GM15510 (cell line): ENCODE measurements around the gene DTWD2.

Source experiments
- POLR2A ChIP-seq: IDR thresholded peaks from 3 replicates; pipeline ENCODE4 v1.6.1; 2011; ENCODE audit warnings: borderline replicate concordance; ENCODE audit not compliant: insufficient read length; ENCODE audit errors: extremely low read depth

Gene DTWD2

DNA sequence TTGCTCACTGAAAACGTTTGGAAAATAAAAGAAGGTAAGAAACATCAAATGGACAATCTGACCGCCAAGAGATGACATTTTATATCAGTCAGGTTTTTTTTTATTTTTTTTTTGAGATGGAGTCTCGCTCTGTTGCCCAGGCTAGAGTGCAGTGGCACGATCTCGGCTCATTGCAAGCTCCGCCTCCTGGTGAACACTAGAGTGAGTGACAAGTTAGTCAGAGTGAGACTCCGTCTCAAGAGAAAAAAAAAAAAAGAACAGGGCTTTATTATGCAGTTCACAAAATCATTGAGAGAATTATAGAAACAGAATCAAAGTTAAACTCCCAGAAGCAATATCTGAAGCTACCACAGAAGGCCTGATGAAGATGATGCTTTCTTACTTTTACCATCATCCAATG lies 70.1 kb downstream of the DTWD2 start:
- TF ChIP-seq POLR2A = no peak

DNA sequence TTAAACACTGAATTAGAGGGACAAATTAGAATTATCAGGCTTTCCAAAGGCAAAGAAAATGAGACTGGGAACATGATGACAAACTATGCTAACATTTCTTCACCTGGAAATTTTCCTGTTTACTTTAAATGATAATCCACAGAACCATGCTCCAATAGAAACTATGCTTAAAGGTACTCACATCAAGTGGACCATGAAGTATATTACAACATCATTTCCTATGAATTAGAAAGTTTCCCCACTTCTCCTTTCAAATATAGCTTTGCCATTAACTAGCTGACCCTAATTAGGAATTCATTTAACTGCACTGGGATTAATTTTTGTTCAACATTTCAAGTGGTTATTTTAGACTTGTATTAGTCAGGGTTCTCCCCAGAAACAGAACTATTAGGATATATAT lies 81.4 kb downstream of the DTWD2 start:
- TF ChIP-seq POLR2A = no peak

- no peak for TF ChIP-seq POLR2A
Observed at GRCh38 chr5:118905196-118905595, 83.2 kb downstream of the DTWD2 start.

DNA sequence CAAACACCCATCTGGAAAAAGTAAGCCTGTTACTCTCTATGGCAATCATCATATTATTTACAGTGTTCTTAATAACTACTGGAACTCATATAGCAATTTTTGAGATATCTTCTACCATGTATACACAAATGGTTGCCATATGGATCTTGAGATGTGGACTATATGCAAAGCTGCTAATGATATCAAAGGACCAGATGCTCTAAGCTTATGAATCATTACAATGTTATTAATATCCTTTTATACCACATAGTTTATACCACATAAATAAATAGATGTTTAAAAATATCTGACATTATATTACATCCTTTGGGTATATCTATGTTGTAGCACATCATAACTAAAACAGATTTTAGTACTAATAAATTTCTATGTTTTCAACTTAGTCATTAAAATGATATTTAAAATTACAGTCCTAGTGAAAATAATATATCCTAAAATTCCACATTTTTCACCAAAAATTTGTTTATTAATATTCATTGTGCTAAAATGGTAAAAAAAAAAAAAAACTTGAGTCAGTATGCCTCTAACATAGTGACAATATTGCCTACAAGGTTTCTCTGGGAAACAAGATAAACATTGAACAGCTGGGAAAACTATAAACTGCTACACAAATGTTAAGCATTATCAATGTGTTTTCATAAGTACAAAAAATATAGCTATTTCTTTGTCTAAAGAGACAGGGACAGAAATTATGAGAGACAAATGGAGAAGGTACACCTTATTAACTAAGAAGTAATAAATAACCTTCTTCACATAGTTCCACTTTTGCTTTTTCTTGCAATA lies 85.5 kb downstream of the DTWD2 start:
- TF ChIP-seq POLR2A = no peak

- no peak for TF ChIP-seq POLR2A
Observed at GRCh38 chr5:118894709-118895108, 93.6 kb downstream of the DTWD2 start.

DNA sequence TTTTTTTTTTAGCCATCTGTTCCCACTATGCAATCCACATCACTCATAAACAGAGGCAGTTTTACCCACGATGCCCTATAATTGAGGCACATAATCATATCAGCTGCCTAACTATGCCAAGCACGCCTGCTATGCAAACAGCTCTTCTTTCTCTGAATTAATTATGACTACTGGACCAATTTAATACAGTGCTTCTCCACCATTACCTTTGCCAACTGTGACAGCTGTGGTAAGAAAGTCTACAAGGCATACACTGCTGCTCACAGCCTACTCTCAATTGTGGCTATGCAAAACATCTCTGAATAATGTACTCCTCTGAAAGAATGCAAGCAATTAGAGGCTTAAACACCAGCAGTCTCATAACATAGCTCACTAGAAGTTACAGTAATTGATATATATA lies 97.1 kb downstream of the DTWD2 start:
- no peak for TF ChIP-seq POLR2A

- TF ChIP-seq POLR2A = no peak
Observed at GRCh38 chr5:118889165-118889564, 99.2 kb downstream of the DTWD2 start.

DNA sequence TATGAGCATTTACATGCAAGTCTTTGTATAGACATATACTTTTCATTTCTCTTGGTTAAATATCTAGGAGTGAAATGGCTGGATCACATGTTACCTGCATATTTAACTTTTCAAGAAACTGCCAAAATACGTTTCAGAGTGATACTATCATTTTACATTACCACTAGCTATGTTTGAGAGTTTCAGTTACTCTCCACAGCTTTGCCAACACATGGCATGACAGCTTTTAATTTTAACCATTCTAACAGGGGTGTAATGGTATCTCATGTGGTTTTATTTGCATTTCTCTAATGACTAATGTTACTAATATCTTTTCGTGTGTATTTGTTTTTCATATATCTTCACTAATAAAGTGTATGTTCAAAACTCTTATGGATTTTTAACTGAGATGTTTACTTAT lies 99.8 kb downstream of the DTWD2 start:
- TF ChIP-seq POLR2A = no peak

- TF ChIP-seq POLR2A = no peak
Observed at GRCh38 chr5:118883362-118883761, 105.0 kb downstream of the DTWD2 start.

DNA sequence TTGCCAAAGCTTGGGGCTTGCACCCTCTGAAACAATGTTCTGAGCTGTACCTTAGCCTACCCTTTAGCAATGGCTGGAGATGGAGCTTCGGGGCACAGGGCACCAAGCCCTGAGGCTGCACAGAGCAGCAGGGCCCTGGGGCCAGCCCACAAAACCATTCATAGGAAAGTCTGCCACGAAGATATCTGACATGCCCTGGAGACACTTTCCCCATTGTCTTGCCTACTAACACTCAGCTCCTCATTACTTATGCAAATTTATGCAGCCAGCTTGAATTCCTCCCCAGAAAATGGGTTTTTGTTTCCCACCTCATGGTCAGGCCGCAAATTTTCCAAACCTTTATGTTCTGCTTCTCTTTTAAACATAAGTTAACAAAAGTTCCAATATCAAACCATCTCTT lies 105.7 kb downstream of the DTWD2 start:
- no peak for TF ChIP-seq POLR2A

GRCh38 chr5:118875131-118875530 lies 113.2 kb downstream of the DTWD2 start:
- no peak for TF ChIP-seq POLR2A

DNA sequence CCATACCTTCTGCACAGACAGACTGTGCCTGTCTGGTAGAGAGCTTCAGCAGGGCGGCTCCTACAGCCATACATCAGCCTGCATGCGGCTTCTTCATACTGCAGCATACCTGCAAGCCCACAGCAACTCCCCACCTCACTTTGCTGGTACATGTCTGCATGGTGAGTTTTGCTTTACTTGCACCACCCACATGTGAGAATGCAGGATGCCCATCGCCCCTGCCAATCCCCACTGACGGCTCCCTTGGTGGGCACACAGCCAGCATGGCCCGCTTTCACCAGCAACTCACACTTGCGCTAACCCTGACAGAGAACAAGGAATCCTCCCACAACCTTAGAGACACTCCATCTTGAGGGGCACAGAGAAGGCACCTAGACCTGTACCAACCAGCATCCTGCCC lies 114.9 kb downstream of the DTWD2 start:
- TF ChIP-seq POLR2A = no peak

DNA sequence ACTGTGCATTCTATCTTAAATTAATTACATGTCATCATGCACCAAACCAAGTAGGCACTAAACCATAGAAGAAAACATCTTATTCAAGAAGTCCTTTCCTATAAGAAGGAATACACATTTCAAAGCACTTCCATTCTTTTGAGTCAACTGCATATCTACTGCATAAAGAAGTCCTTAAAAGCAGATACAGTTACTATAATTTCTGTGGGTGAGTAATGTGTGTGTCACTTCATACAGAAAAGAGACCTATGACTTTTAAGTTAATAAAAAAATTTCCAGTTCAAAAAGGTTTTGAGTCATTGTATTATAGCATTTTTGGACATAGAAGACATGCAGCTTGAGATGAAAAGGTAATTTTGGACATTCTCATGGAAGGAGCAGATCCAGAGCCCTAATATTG lies 125.0 kb downstream of the DTWD2 start:
- no peak for TF ChIP-seq POLR2A

GRCh38 chr5:118862596-118862995 lies 125.8 kb downstream of the DTWD2 start:
- TF ChIP-seq POLR2A = no peak

DNA sequence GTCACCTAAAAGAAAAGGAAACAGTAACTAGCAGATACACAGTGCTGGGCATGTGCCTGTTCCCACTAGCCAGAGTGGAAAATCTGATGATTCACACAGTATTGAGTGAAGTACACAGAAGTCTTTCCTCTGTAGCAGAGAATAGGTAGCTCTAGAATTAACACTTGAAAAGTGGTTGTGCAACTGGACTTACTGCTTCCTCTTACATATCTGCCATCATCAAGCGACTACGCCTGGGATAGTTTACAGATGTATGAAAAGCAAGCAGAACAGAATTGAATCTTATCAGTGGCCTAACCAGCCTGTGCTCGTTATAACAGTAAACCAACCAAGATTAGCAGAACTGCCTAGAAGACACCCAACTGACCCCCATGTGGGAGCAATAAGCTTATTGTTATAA lies 130.6 kb downstream of the DTWD2 start:
- no peak for TF ChIP-seq POLR2A

DNA sequence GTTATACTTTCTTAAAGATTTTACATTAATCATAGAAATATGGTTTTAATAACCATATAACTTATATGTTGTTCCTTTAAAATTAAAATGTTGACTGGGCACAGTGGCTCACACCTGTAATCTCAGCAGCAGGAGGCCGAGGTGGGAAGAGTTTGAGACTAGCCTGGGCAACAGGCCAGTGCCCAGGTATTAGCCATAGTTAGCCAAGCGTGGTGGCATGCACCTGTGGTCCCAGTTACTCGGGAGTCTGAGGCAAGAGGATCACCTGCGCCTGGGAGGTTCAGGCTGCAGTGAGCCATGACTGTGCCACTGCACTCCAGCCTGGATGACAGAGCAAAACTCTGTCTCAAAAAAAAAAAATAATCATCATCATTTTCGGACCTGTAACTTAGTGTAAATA lies 133.5 kb downstream of the DTWD2 start:
- TF ChIP-seq POLR2A = no peak

- TF ChIP-seq POLR2A = no peak
Observed at GRCh38 chr5:118844351-118844750, 144.0 kb downstream of the DTWD2 start.
